Erythroblast (primary cell): ENCODE measurements around the gene REG4.

Experiments used
- GATA1 ChIP-seq: IDR thresholded peaks from 2 replicates; pipeline ENCODE4 v1.6.1; 2011; ENCODE audit warnings: low read depth, mild to moderate bottlenecking, control low read depth, low read length, moderate library complexity
- POLR2A ChIP-seq: IDR thresholded peaks from 2 replicates; pipeline ENCODE4 v1.6.1; 2011; ENCODE audit warnings: mild to moderate bottlenecking, low read length

GRCh38 chr1:119858126-119858525, 46.9 kb upstream of the REG4 start:
- TF ChIP-seq POLR2A (no peak), GATA1 (no peak)
